NCI-H2227 treated with DMSO at 0.1 percent for 48 hours (cell line): ENCODE measurements around the gene TSHZ2.

Source experiments
- DNase-seq: peaks from one replicate; lab custom pipeline; 2025; lab: John Stamatoyannopoulos, UW

TSHZ2 gene, protein sequence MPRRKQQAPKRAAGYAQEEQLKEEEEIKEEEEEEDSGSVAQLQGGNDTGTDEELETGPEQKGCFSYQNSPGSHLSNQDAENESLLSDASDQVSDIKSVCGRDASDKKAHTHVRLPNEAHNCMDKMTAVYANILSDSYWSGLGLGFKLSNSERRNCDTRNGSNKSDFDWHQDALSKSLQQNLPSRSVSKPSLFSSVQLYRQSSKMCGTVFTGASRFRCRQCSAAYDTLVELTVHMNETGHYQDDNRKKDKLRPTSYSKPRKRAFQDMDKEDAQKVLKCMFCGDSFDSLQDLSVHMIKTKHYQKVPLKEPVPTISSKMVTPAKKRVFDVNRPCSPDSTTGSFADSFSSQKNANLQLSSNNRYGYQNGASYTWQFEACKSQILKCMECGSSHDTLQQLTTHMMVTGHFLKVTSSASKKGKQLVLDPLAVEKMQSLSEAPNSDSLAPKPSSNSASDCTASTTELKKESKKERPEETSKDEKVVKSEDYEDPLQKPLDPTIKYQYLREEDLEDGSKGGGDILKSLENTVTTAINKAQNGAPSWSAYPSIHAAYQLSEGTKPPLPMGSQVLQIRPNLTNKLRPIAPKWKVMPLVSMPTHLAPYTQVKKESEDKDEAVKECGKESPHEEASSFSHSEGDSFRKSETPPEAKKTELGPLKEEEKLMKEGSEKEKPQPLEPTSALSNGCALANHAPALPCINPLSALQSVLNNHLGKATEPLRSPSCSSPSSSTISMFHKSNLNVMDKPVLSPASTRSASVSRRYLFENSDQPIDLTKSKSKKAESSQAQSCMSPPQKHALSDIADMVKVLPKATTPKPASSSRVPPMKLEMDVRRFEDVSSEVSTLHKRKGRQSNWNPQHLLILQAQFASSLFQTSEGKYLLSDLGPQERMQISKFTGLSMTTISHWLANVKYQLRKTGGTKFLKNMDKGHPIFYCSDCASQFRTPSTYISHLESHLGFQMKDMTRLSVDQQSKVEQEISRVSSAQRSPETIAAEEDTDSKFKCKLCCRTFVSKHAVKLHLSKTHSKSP (N-terminal part only)

DNA sequence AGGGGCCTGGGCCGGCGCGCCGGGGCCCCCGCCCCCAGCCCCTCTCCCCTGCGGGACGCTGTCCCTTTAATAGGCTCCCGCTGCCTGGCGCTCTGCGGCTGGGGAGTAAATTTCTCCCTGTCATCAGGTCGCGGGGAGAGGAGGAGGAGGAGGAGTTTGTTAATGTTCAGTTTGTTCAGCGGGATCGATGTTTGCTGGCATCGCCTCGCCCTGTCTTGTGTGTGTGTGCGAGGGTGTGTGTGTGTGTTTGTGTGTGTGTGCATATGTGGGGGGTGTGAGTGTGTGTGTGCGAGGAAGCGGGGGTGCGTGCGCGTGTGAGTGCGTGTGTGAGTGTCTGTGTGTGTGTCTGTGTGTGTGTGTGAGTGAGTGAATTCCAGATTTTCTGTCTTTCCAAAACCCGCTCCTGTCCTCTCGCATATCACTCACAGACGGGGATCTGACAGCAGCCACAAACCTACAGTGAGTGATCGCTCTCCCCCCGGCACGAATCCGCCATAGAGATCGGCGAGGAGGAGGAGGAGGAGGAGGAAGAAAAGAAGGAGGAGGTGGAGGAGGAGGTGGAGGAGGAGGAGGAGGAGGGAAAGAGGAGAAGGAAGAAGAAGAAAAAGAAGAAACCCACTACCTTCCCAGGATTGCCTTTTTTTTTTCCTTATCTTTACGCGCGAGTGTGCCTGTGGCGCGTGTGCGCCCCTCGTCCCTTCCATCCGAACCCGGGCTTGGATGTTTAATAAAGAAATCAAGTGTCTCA, at the start of gene TSHZ2:
Gene TSHZ2, plus strand, starts transcription at position 169 of the 748 bp plus-strand sequence. CDS start 936 bp downstream, outside the sequence.
- peak; percentile 44 for DNase-seq

DNA sequence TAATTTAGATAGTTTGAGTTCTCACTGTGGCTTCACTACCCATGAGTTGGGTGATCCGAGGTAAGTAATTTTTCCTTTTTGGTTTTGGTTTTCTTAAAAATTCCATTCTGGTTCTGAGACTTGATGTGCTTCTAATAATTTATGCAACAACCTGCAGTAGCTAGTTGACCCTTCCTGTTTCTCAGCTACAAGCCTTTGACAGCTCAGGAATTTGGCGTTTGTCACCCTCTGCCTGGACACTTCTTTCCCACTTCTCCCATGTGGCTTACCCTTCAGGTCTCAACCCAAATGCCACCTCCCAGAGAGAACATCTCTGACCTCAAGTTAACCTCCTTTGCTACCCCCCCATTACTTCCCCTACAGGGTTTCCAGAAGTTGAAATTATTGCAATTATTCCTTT, 49.7 kb upstream of the TSHZ2 start:
- DNase-seq, result no peak

DNA sequence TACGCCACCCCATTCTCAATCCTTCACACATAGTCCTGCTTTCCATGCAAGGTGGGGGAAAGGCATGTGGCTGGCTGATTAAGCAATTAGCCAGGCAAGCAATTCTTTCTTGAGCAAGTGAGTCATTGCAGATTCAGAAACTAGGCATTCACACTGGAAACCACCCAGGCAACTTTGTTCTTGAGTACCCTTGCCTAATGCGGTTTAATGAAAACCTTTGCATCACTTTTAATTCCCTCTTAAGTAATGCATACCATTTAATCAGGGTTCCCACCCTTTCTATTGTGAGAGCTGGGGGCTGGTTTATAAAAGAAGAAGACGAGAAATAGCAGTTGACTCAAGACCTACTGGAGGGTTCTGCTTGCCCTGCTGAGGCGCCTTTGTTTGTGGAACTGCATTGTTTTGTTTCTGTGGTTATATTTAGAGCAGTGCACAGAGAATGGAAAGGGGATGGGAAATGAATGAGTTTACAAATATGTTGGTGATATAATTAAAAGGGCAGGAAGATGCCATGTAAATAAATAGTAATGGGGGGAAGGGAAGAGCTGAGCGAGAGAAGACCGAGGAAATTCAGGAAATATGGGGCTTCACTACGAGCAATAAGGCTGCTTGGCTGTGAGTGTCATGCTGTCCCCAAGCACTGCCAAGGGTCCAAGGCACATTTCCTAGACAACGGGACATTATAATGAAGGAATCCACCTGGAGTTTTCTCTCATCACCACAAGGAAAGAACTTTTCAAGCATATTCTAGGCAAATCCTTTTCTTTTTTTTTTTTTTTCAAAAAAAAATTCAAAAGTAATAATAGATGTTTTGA, 48.8 kb upstream of the TSHZ2 start:
- no peak for DNase-seq

DNA sequence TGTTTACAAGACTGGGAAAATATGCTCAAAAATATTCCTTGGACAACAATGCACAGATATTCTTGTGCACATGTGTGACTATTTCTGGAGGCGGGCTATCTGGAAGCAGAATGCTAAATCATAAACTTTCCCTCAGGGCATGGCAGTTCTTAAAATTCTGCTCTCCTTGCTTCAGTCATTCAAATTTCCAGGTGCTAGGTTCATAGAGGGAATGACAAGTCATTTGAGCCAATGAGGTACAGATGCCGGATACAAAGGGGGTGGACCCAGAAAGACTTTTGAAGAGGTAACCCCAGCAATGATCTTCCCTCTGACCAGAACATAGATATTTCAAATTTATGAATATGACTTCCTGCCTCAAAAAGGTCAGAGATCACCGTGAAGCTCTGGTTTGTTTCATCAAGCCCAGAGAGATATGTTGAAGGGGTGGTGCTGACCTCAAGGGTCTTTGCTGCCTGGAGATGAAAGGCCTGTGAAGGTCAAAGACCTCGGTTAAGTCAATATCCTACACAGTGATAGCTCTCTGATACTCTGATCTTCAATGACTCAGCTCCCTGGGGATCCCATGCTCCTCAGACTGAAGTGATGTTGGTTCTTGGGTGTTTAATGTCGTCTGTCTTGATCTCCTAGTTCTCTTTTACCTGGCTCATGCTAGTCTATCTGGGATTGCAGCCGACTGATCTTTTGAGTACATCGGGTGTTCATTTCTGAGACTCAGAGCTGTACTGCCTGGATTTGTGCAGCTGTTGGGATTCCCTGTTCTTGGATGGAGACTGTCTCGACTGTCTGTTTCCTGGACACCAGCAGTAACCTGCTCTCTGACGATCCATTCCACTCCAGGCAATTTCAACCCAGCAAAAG, 47.5 kb upstream of the TSHZ2 start:
- no peak for DNase-seq

DNA sequence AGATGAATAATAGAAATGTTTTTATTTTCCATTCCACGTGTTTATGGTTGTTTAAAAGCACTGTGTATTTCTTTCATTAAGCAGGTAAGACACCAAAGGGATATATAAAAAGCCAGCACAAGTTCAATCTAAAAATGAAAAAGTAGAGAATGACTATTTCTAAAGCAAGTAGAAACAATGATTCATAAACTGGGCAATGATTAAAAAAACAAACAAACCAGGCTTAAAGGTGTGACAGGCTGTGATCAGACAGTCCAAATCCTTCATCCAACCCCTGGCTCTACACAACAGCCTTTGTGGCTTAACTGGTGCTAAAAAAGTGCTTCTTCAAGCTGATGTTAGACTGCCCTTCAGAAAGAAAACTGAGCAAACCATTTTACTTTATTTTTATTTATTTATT, 45.7 kb upstream of the TSHZ2 start:
- DNase-seq, result no peak

DNA sequence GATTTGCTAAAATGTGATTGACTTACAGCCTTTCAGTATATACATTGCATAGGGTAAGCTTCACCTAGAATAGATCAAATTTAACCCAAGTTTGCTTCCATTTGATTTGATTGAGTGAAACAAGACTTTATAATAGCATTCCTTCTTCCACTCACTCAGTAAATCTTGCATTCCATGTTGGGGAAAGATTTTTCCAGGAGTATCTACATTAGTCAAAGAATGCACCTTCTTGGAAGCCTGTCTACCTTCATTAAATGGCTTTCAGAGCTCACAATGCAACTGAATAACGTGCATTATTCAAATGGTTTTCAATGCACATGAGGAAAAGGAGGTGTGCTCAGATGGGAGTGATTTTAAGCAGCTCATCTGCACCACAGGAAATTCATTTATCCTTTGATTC, 38.3 kb upstream of the TSHZ2 start:
- DNase-seq, result no peak

DNA sequence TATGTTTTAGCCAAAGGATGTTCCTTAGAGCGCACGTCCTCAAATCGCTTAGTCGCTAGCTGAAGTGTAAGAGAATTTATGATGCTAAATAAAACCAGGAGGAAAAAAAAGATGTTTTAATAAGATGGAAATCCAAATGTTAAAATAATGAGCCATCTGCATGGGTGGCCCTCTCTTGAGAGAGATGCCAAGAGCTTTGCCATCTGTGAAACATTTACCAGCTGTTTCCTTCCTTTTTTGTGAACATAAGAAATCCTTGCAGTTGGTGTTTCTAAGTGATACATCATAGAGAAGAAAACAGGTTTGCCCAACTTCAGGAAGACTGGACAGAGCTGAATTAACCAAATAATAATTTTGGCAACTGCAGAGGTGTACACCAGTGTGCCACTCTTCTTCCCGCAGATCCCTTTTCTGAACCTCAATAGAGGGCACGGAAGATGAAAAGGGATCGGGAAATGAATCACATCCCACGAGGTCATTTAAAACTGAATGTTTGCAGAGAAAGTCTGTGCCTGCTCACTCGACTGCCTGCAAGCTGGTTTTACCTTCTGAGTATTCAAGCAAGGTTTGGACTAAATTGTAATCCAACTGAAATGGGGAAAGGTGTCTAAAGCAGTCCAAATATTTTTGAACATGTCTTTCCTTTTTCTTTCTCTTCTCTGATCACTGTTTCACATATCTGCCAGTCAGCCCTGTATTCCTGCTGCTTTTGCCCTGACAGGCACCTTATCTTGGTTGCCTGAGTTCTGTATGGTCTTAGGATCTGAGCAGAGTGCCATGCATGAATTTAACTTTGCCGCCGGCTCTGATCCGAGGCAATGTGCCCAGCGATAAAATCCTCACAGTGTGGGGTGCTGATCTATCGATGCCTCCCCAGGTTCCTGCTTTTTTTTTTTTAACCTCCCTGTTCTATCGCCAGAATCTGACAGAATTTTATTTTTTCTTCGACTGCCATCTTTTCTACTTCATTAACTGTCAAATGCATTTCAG, 35.5 kb upstream of the TSHZ2 start:
- DNase-seq, result no peak

DNA sequence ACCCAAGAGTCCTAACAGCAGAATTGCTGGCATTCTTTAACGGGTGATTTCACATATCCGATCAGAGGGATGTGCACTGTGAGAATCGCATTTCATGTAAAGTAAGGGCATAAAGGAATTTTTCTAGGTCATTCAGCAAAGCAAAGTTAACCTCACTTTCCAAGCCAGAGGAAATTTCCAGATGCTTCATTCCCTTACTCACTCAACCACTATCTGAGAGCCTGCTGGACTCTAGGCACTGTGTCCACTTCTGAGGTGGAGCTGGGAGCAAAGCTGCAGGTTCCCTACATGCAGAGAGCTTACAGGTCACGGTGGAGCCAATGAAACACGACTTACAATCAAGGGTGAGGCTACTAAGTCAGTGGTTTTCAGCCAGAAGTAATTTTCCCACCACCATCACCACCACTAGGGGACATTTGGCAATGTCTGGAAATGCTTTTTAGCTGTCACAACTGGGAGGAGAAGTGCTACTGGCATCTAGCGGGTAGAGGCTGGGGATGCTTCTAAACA, 34.5 kb upstream of the TSHZ2 start:
- DNase-seq, result no peak

DNA sequence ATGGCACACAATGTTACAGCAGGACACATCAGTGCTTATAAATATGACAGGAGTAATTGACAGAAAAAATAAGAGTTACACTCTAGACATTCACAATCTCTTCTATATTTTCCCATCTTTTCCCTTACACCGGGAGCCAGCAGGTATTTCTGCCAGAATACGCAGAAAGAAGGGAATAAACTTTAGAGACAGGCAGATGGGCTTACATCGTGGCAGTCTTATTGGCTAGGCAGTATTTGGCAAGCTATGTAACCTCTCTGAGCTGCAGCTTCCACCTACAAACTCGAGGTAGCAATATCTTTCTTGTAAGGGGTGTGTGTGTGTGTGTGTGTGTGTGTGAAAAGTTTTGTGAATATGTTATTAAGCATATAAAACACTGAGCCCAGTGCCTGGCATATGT, 33.0 kb upstream of the TSHZ2 start:
- no peak for DNase-seq

DNA sequence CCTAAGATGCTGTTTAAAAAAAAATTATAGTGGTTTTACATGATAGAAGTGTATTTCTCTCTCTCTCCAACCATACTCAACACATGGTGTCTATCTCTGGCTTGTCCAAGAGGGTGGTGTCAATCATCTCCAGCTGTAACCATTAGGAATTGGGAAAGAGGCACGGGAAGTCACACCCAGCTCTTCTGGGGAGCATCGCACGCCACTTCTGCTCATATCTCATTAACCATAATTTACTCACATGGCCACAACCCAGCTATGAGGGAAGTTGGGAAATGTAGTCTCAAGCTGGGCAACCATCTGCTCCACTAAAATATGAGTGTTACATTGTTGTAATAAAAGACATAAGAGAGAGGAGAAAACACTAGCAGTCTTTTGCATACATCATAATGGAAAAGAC, 30.4 kb upstream of the TSHZ2 start:
- no peak for DNase-seq

DNA sequence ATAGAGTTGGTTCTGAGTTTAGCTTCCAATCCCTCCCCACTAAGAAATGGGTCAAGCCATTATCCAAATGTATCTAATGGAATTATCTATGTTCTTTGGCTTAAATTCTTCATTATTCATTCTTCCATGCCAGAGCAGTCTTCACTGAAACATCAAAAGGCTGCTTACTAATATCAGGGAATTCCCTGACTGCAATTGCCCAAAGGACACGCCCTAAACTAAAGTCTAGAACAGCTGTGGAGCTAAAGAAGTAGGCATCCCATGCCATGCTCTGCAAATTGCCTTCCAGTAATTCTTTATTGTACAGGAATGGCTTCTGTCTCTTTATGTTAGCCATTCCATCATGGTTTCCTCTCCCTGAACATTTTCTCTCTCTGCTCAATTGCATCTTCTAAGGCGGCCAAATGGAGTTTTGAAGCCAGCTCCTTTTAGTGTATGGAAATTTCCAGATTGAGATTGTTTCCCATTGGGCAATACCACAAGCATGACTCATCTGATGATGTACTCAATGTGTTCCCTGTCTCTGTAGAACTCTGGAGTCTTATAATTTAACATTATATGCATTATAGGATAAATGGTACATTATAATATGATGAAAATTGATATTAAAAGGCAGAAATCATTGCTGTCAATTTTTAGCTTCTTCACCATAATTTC, 28.8 kb upstream of the TSHZ2 start:
- DNase-seq, result no peak

DNA sequence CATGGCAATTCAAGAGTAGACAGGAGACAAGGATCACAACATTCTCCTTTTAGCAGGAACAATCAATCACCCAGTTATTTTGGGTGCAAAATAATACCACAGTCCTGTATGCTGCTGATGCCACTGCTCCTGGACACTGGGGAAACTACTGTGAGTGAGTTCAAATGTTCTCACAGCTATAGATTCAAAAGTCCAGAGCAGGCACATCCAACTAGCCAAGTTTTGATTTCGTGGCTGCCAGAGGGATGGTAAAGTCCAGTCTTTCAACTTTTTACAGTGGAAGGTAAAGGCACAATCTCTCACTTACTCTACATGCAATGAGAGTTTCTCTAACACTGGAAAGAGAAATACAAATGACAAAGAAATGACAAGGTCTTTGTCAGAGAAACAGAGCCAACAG, 26.9 kb upstream of the TSHZ2 start:
- DNase-seq, result no peak

DNA sequence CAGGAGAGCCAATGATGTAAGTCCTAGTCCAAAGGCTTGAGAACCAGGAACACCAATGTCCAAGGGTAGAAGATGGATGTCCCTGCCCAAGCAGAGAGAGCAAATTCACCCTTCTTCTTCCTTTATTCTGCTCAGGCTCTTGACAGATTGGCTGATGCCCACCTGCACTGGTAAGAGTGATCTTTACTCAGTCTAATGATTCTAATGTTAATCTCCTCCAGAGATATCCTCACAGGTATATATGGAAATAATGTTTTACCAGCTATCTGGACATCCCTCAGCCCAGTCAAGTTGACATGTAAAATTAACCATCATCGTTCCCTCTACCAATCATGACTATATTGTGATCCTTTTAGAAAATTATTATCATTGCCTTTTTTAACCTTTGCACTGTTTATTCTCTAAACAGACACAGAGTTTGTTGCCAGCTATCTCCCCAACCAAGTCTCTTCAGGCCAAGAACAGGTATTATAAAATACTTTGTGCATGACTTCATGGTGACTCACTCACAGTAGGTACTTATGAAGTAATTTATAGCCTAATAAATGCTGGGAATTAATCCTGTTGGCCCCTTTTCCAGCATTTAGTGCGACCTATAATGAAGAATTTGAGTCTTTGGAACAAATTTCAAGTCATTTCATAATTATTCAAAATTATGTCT, 26.2 kb upstream of the TSHZ2 start:
- no peak for DNase-seq

DNA sequence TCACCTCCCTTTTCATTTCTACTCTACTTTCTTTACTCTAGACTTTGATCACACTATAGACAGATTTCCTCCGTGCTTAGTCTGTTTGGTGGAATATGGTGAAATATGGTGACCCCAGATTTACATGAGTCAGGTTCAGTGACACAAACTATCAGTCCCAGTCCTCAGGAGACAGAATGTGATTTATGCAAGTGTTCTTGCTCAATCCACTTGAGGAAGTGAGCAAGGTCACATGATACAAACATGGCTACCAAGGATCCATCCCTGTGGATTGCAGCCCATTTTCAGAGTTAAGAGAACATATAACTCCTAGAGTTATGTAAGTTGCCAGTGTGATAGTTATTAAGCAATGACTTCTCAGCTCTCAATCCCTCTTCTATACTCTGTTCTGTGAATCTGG, 23.7 kb upstream of the TSHZ2 start:
- no peak for DNase-seq

DNA sequence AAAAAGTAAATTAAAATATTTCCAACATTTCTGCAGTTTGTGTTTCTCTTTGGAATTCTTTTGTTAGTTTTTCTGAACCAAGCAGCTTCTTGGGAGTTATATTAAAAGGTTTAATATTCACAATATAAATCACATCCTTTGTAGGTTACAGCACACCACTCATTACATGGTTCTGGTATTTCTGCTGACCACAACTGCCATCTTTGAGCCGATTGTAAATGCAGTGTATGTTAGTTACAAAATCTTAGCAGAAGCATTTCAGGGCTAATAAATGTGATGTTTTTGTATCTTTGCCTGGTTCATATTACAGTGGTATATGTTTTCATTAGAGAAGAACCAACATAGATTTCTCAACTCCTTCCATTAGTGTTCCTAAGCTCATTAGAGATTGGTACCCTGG, 19.1 kb upstream of the TSHZ2 start:
- DNase-seq, result no peak

DNA sequence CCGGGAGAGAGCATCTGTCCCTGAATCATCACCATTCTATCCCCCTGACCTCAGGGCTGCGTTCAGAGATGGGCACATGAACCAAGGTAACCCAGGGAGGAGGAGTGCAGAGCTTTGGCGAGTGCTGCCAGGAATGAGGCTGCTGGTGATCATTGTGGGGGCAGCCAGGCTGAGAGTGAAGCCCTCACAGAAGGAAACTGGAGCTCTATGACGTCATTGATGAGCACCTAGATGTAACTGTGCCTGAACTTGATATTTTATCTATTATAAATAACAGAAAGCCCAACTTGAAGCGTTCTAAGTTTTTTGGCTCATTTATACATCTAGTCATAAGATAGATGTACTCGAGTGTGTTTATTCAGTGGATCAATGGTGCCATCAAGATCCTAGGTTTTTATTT, 17.3 kb upstream of the TSHZ2 start:
- no peak for DNase-seq

DNA sequence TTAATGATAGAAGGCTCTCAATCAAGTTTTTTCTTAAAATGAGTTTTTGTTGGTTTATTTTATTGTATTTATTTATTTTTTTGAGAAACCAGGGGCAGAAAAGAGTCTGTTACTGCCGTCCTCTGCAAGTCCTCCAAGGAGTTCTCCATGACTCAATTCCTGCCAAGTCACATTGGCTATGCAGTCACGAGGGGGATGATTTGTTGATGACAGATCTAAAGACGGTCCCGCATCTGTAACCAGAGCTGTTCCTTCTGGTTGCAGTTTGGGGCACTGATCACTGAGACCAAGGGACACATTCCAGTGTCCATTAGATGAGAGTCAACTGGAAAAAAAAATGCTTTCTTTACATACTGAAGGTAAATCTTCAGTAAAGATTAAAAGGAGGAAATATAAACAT, 13.9 kb upstream of the TSHZ2 start:
- DNase-seq, result no peak

DNA sequence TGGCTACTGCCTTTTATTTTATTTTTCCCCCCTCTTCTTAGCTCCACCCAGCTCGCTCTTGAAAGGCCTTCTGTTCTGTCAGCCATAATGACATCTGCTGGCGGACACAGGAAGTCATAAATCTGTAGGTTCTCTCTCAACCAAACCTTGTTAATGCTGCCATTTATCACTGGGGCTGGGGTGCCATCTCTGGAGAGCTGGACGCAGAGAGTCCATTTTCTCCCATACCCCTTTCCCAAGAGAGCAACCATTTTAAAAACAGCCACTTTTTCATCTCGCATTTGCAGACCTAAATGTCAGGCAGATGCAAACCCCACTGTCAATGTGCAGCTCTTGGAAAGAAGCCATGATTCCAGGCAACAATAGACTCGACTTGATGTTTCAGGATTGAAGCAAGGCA, 13.0 kb upstream of the TSHZ2 start:
- DNase-seq, result peak; percentile 15
